HEK293 (cell line): Measurements from ENCODE around the gene ERF.

Source experiments
- HOXA7 ChIP-seq: sonication (generic); formaldehyde crosslinking; IDR thresholded peaks from 2 replicates; pipeline ENCODE4 v1.8.1; 2022; ENCODE audit warnings: missing genetic modification reagents, borderline replicate concordance
- HOXD13 ChIP-seq: sonication (generic); formaldehyde crosslinking; IDR thresholded peaks from 2 replicates; pipeline ENCODE4 v1.8.0; 2022; ENCODE audit warnings: missing genetic modification reagents, borderline replicate concordance
- KLF1 ChIP-seq: fragments of 450-650 bp; formaldehyde crosslinking; IDR thresholded peaks from 2 replicates; pipeline ENCODE4 v1.5.1; 2016; ENCODE audit warnings: missing biosample characterization, missing genetic modification characterization
- KLF7 ChIP-seq: fragments of 450-650 bp; formaldehyde crosslinking; IDR thresholded peaks from 2 replicates; pipeline ENCODE4 v1.5.1; 2016; ENCODE audit warnings: missing biosample characterization, missing genetic modification characterization, borderline replicate concordance
- MZF1 ChIP-seq: fragments of 450-650 bp; formaldehyde crosslinking; IDR thresholded peaks from 2 replicates; pipeline ENCODE4 v1.5.1; 2017; ENCODE audit warnings: missing biosample characterization, missing genetic modification characterization, borderline replicate concordance
- ZFP41 ChIP-seq: fragments of 450-650 bp; formaldehyde crosslinking; IDR thresholded peaks from 2 replicates; pipeline ENCODE4 v1.5.1; 2016; ENCODE audit warnings: missing biosample characterization, missing genetic modification characterization, borderline replicate concordance
- ZNF112 ChIP-seq: fragments of 450-650 bp; formaldehyde crosslinking; IDR thresholded peaks from 2 replicates; pipeline ENCODE4 v1.5.0; 2017; ENCODE audit warnings: missing biosample characterization, missing genetic modification characterization
- ZNF214 ChIP-seq: fragments of 450-650 bp; formaldehyde crosslinking; IDR thresholded peaks from 2 replicates; pipeline ENCODE4 v1.5.1; 2017; ENCODE audit warnings: missing biosample characterization, mild to moderate bottlenecking, missing genetic modification characterization, borderline replicate concordance
- ZNF23 ChIP-seq: fragments of 450-650 bp; formaldehyde crosslinking; IDR thresholded peaks from 2 replicates; pipeline ENCODE4 v1.5.1; 2016; ENCODE audit warnings: missing biosample characterization, missing genetic modification characterization, borderline replicate concordance
- ZNF239 ChIP-seq: fragments of 450-650 bp; formaldehyde crosslinking; IDR thresholded peaks from 2 replicates; pipeline ENCODE4 v1.5.1; 2016; ENCODE audit warnings: missing biosample characterization, missing genetic modification characterization
- ZNF274 ChIP-seq, 2 experiments: fragments of 200-500 bp in 1 of 2; fragments of 450-650 bp in 1 of 2; sonication (Bioruptor generic) in 1 of 2; formaldehyde crosslinking in 1 of 2; IDR thresholded peaks; 2 replicates each; pipeline versions ENCODE4 v1.5.1 to v1.6.1; 2014 to 2016; ENCODE audit warnings: borderline replicate concordance in 1 of 2, inconsistent platforms in 1 of 2, low read length in 1 of 2, missing biosample characterization in 1 of 2, missing genetic modification characterization in 1 of 2
- ZNF292 ChIP-seq: fragments of 450-650 bp; formaldehyde crosslinking; IDR thresholded peaks from 2 replicates; pipeline ENCODE4 v1.5.1; 2016; ENCODE audit warnings: low read depth, missing biosample characterization, missing genetic modification characterization, borderline replicate concordance
- ZNF311 ChIP-seq: fragments of 450-650 bp; formaldehyde crosslinking; IDR thresholded peaks from 2 replicates; pipeline ENCODE4 v1.5.1; 2017; ENCODE audit warnings: missing biosample characterization, missing genetic modification characterization, borderline replicate concordance
- ZNF426 ChIP-seq: fragments of 450-650 bp; formaldehyde crosslinking; IDR thresholded peaks from 2 replicates; pipeline ENCODE4 v1.5.1; 2017; ENCODE audit warnings: missing biosample characterization, missing genetic modification characterization, mild to moderate bottlenecking, inconsistent platforms, moderate library complexity
- ZNF433 ChIP-seq: fragments of 450-650 bp; formaldehyde crosslinking; IDR thresholded peaks from 2 replicates; pipeline ENCODE4 v1.5.1; 2016; ENCODE audit warnings: missing biosample characterization, missing genetic modification characterization, low read depth
- ZNF48 ChIP-seq: fragments of 450-650 bp; formaldehyde crosslinking; IDR thresholded peaks from 2 replicates; pipeline ENCODE4 v1.5.1; 2016; ENCODE audit warnings: missing biosample characterization, missing genetic modification characterization
- ZNF544 ChIP-seq: fragments of 450-650 bp; formaldehyde crosslinking; IDR thresholded peaks from 2 replicates; pipeline ENCODE4 v1.5.0; 2017; ENCODE audit warnings: missing biosample characterization, missing genetic modification characterization
- ZNF623 ChIP-seq: fragments of 450-650 bp; formaldehyde crosslinking; IDR thresholded peaks from 2 replicates; pipeline ENCODE4 v1.5.1; 2016; ENCODE audit warnings: missing biosample characterization, missing genetic modification characterization
- ZNF660 ChIP-seq: fragments of 450-650 bp; IDR thresholded peaks from 2 replicates; pipeline ENCODE4 v1.5.1; 2018; ENCODE audit warnings: missing biosample characterization, mild to moderate bottlenecking, missing genetic modification characterization
- ZNF791 ChIP-seq: fragments of 450-650 bp; formaldehyde crosslinking; IDR thresholded peaks from 2 replicates; pipeline ENCODE4 v1.5.1; 2016; ENCODE audit warnings: missing biosample characterization, missing genetic modification characterization
- ZNF830 ChIP-seq: fragments of 450-650 bp; IDR thresholded peaks from 2 replicates; pipeline ENCODE4 v1.5.0; 2018; ENCODE audit warnings: missing biosample characterization, missing genetic modification characterization, low read depth, mild to moderate bottlenecking, moderate library complexity
- TF ChIP-seq, protein P1 (sequence below): fragments of 450-650 bp; formaldehyde crosslinking; IDR thresholded peaks from 2 replicates; pipeline ENCODE4 v1.5.1; 2017; ENCODE audit warnings: missing biosample characterization, mild to moderate bottlenecking, missing genetic modification characterization, moderate library complexity
- TF ChIP-seq, protein P2 (sequence below): fragments of 450-650 bp; formaldehyde crosslinking; IDR thresholded peaks from 2 replicates; pipeline ENCODE4 v1.5.1; 2016; ENCODE audit warnings: missing biosample characterization, missing genetic modification characterization, borderline replicate concordance
- TF ChIP-seq, protein P3 (sequence below): fragments of 450-650 bp; formaldehyde crosslinking; IDR thresholded peaks from 2 replicates; pipeline ENCODE4 v1.5.1; 2017; ENCODE audit warnings: missing biosample characterization, missing genetic modification characterization
- TF ChIP-seq, protein P4 (sequence below): fragments of 450-650 bp; formaldehyde crosslinking; IDR thresholded peaks from 2 replicates; pipeline ENCODE4 v1.5.1; 2016; ENCODE audit warnings: missing biosample characterization, missing genetic modification characterization
- TF ChIP-seq, protein P5 (sequence below): fragments of 450-650 bp; formaldehyde crosslinking; IDR thresholded peaks from 2 replicates; pipeline ENCODE4 v1.5.1; 2017; ENCODE audit warnings: missing biosample characterization, missing genetic modification characterization

The ERF gene

DNA sequence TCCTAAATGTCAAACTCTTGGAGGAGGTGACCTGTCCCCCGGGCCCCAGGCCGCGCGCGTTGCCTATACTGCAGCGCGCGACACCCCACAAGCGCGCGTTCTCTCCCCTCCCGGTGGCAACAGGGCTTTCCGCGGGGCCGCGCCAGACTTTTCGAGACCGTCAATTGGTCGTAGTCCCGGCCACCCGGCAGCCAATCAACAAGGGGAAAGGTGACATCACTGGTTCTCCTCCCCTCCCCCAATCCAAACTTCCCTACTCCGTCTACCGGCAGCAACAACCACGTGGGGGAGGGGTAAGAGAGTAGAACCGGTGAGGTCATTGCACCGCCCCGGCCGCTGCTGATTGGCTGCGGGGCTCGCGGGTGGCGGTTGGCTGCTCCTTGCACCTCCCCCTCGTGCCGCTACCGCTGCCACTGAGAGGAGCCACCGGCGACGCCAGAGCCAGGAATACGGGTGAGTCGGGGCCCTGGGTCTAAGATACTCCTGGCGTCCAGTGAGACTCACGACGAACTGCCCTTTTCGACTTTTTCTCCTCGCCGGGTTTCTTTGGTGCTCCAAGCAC is 13.3 kb upstream of the ERF start (continued):
- TF ChIP-seq ZNF23, result no peak
- TF ChIP-seq, protein P1, sequence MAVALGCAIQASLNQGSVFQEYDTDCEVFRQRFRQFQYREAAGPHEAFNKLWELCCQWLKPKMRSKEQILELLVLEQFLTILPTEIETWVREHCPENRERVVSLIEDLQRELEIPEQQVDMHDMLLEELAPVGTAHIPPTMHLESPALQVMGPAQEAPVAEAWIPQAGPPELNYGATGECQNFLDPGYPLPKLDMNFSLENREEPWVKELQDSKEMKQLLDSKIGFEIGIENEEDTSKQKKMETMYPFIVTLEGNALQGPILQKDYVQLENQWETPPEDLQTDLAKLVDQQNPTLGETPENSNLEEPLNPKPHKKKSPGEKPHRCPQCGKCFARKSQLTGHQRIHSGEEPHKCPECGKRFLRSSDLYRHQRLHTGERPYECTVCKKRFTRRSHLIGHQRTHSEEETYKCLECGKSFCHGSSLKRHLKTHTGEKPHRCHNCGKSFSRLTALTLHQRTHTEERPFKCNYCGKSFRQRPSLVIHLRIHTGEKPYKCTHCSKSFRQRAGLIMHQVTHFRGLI (tag by site-specific recombination), result no peak
- TF ChIP-seq, protein P2, sequence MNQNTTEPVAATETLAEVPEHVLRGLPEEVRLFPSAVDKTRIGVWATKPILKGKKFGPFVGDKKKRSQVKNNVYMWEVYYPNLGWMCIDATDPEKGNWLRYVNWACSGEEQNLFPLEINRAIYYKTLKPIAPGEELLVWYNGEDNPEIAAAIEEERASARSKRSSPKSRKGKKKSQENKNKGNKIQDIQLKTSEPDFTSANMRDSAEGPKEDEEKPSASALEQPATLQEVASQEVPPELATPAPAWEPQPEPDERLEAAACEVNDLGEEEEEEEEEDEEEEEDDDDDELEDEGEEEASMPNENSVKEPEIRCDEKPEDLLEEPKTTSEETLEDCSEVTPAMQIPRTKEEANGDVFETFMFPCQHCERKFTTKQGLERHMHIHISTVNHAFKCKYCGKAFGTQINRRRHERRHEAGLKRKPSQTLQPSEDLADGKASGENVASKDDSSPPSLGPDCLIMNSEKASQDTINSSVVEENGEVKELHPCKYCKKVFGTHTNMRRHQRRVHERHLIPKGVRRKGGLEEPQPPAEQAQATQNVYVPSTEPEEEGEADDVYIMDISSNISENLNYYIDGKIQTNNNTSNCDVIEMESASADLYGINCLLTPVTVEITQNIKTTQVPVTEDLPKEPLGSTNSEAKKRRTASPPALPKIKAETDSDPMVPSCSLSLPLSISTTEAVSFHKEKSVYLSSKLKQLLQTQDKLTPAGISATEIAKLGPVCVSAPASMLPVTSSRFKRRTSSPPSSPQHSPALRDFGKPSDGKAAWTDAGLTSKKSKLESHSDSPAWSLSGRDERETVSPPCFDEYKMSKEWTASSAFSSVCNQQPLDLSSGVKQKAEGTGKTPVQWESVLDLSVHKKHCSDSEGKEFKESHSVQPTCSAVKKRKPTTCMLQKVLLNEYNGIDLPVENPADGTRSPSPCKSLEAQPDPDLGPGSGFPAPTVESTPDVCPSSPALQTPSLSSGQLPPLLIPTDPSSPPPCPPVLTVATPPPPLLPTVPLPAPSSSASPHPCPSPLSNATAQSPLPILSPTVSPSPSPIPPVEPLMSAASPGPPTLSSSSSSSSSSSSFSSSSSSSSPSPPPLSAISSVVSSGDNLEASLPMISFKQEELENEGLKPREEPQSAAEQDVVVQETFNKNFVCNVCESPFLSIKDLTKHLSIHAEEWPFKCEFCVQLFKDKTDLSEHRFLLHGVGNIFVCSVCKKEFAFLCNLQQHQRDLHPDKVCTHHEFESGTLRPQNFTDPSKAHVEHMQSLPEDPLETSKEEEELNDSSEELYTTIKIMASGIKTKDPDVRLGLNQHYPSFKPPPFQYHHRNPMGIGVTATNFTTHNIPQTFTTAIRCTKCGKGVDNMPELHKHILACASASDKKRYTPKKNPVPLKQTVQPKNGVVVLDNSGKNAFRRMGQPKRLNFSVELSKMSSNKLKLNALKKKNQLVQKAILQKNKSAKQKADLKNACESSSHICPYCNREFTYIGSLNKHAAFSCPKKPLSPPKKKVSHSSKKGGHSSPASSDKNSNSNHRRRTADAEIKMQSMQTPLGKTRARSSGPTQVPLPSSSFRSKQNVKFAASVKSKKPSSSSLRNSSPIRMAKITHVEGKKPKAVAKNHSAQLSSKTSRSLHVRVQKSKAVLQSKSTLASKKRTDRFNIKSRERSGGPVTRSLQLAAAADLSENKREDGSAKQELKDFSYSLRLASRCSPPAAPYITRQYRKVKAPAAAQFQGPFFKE (tag by site-specific recombination), result no peak
- TF ChIP-seq ZNF830 (tag by site-specific recombination), result no peak
- no peak; the same call in 1 of the 2 replicates for TF ChIP-seq ZNF660 (tag by site-specific recombination)
- TF ChIP-seq ZNF623 (tag by site-specific recombination), result no peak
- TF ChIP-seq ZNF214 (tag by site-specific recombination), result no peak
- no peak for TF ChIP-seq ZNF274 (IDR thresholded peaks at IDR 0.05; ENCODE audit: low read length)
- no peak for TF ChIP-seq ZNF274 (tag by site-specific recombination; IDR thresholded peaks at IDR 0.05; ENCODE audit: borderline replicate concordance)
- TF ChIP-seq MZF1 (tag by site-specific recombination), result no peak
- TF ChIP-seq ZNF426 (tag by site-specific recombination), result no peak
- no peak for TF ChIP-seq HOXD13
- TF ChIP-seq, protein P3, sequence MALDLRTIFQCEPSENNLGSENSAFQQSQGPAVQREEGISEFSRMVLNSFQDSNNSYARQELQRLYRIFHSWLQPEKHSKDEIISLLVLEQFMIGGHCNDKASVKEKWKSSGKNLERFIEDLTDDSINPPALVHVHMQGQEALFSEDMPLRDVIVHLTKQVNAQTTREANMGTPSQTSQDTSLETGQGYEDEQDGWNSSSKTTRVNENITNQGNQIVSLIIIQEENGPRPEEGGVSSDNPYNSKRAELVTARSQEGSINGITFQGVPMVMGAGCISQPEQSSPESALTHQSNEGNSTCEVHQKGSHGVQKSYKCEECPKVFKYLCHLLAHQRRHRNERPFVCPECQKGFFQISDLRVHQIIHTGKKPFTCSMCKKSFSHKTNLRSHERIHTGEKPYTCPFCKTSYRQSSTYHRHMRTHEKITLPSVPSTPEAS (tag by site-specific recombination), result 0 out of 2 replicates have a peak, but pooled peaks have one; percentile 13
- no peak for TF ChIP-seq ZNF433
- TF ChIP-seq KLF7 (tag by site-specific recombination), result no peak
- TF ChIP-seq ZNF311 (tag by site-specific recombination), result no peak
- TF ChIP-seq ZNF112 (tag by site-specific recombination), result no peak
- TF ChIP-seq, protein P4, sequence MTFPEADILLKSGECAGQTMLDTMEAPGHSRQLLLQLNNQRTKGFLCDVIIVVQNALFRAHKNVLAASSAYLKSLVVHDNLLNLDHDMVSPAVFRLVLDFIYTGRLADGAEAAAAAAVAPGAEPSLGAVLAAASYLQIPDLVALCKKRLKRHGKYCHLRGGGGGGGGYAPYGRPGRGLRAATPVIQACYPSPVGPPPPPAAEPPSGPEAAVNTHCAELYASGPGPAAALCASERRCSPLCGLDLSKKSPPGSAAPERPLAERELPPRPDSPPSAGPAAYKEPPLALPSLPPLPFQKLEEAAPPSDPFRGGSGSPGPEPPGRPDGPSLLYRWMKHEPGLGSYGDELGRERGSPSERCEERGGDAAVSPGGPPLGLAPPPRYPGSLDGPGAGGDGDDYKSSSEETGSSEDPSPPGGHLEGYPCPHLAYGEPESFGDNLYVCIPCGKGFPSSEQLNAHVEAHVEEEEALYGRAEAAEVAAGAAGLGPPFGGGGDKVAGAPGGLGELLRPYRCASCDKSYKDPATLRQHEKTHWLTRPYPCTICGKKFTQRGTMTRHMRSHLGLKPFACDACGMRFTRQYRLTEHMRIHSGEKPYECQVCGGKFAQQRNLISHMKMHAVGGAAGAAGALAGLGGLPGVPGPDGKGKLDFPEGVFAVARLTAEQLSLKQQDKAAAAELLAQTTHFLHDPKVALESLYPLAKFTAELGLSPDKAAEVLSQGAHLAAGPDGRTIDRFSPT (tag by site-specific recombination), result no peak
- TF ChIP-seq ZNF239 (tag by site-specific recombination), result no peak
- TF ChIP-seq ZFP41, result no peak
- TF ChIP-seq ZNF791 (tag by site-specific recombination), result no peak
- no peak for TF ChIP-seq HOXA7
- TF ChIP-seq, protein P5, sequence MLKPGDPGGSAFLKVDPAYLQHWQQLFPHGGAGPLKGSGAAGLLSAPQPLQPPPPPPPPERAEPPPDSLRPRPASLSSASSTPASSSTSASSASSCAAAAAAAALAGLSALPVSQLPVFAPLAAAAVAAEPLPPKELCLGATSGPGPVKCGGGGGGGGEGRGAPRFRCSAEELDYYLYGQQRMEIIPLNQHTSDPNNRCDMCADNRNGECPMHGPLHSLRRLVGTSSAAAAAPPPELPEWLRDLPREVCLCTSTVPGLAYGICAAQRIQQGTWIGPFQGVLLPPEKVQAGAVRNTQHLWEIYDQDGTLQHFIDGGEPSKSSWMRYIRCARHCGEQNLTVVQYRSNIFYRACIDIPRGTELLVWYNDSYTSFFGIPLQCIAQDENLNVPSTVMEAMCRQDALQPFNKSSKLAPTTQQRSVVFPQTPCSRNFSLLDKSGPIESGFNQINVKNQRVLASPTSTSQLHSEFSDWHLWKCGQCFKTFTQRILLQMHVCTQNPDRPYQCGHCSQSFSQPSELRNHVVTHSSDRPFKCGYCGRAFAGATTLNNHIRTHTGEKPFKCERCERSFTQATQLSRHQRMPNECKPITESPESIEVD, result no peak
- no peak for TF ChIP-seq ZNF48 (tag by site-specific recombination)
- TF ChIP-seq ZNF544 (tag by site-specific recombination), result no peak
- TF ChIP-seq KLF1 (tag by site-specific recombination), result peak; percentile 46
- TF ChIP-seq ZNF292 (tag by site-specific recombination), result no peak
